ENCODE measurements around the gene HSPBP1.

HSPBP1 gene

GRCh38 chr19:55255618-55256423 lies 24.1 kb downstream of the HSPBP1 start:
- DNase-seq (ENCODE audit: low read depth): no peak

- no peak for DNase-seq (ENCODE audit: low read depth)
These were observed 25.3 kb downstream of the HSPBP1 start for GRCh38 chr19:55254625-55254977.

- no peak for DNase-seq (ENCODE audit: low read depth)
These were observed 25.9 kb downstream of the HSPBP1 start for GRCh38 chr19:55253842-55254624.

GRCh38 chr19:55252760-55253663 lies 26.9 kb downstream of the HSPBP1 start:
- DNase-seq (ENCODE audit: low read depth): no peak

DNA sequence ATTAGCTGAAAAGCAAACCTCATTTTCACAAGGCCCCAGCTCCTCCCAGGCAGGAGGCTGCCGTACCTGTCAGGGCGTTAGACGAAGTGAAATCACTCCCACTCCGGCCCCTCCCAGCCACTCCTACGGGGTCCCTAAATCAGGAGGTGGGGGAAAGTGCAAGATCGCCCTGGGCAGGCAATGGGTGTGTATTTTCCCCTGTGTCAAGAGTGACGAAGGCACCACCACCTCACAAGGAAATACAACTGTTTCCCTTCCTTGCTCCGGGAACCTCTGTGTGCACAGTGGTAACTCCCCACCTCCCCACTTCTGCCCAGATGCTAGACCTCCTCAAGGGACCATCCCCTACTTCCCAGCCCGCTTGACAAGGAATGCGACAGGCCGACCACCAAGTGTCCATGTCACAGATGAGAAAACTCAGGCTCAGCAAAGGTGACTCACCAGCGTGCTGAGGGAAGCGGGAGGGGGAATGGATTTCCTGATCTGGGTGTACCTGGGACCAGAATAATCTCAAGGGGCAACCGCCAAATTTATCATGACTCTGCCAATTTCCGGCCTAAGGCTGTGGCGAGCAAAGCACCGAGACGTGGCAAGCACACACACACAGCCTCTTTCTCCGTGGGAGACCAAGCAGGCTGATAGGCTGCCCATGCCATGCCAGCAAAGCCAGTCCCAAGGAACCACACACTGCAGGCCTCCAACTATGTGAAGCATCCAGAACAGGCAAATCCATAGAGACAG lies 28.4 kb downstream of the HSPBP1 start:
- DNase-seq (ENCODE audit: low read depth): no peak

- DNase-seq (ENCODE audit: low read depth): no peak
These were observed 29.5 kb downstream of the HSPBP1 start for GRCh38 chr19:55250262-55251036.

GRCh38 chr19:55249841-55250240 lies 30.1 kb downstream of the HSPBP1 start:
- DNase-seq (ENCODE audit: low read depth): no peak

DNA sequence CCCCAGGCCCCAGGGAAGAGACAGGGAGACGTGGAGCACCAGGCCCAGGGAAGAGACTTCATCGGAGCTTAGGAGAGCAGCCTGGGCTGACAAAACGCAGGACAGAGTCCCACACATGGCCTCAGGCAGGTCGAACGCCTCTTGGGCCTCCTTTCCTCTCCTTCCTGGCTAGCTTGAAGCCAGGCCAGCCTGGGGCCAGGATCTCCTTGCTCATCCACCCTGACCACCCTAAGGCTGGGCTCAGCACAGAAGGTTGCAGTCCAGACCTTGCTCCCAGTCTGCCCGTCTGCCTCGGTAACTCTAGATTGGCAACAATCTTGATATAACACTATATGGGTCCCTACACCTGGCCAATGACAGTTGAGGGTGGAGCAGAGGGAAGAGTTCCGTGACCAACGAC lies 31.2 kb downstream of the HSPBP1 start:
- DNase-seq (ENCODE audit: low read depth): no peak

- DNase-seq (ENCODE audit: low read depth): no peak
These were observed 31.7 kb downstream of the HSPBP1 start for GRCh38 chr19:55248166-55248675.

- no peak for DNase-seq (ENCODE audit: low read depth)
These were observed 32.2 kb downstream of the HSPBP1 start for GRCh38 chr19:55247621-55248099.

DNA sequence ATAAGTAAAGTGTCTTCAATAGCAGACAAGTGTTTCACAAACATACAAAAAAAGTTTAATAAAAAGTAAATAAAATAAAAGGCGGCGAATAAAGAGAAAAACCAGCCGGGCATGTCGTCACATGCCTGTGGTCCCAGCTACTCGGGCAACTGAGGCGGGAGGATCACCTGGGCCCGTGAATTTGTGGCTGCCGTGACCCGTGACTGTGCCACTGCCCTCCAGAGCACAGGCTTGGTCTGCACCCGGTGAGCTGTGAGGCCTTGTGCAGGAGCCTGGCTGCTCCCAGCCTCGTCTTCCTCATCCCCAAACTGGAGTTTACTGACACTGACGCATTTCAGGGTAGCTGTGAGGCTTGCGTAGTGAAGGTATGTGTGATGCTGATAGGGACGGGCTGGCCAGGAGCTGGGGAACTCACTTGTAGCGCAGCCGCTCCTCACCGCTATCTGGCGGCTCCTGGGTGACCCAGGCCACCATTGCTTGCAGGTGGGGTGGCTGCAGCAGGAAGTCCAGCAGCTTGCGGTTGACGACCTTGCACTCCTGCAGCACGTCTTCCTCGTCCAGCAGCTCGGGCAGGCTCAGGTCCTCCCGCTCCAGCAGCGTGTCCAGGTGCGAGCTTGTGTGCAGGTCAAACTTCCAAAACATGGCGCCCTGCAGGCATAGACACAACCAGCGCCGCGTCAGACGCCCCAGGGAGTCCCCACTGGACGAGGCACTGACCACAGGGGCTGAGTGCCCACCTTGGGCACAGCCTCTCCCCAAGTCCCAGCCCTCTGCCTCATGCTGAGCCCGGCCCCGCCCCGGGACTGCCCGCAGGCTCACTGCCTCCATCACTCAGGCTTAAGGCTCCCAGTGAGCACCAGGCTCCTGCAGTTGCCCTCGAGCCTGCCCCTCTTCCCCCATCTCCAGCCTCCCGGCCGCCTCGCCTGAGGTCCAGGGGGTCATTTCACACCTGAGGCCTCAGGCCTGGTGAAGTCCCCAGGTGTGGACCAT lies 33.2 kb downstream of the HSPBP1 start:
- DNase-seq (ENCODE audit: low read depth): no peak

DNA sequence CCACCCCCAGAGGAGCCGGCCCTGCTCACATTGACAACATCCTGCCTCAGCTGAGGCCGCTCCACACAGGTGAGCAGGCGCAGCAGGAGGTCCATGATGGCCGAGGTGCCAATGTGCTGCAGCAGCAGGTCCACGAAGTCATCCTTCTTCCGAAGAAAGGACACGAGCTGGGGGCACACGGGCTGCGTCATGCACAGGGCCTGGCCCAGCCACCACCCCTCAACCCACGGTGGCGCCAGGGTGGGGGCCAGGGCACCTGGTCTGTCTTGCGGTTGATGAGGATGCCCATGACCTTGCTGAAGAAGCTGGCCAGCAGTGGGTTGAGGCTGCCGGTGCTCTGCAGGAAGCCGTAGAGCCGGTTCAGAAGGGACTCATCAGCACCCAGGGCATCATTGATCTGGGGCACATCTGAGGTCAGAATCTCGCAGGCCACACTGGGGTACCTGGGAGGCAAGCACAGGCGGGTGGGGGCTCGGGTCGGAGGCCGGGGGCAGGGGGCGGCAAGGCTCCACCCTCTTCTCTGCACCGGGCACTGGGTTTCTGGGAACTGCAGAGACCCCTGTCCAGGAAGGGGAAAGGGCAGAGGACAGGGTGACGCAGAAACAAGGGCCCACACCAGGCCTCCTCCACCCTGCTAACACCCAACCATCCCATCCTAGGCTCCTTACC lies 34.5 kb downstream of the HSPBP1 start:
- DNase-seq (ENCODE audit: low read depth): no peak

DNA sequence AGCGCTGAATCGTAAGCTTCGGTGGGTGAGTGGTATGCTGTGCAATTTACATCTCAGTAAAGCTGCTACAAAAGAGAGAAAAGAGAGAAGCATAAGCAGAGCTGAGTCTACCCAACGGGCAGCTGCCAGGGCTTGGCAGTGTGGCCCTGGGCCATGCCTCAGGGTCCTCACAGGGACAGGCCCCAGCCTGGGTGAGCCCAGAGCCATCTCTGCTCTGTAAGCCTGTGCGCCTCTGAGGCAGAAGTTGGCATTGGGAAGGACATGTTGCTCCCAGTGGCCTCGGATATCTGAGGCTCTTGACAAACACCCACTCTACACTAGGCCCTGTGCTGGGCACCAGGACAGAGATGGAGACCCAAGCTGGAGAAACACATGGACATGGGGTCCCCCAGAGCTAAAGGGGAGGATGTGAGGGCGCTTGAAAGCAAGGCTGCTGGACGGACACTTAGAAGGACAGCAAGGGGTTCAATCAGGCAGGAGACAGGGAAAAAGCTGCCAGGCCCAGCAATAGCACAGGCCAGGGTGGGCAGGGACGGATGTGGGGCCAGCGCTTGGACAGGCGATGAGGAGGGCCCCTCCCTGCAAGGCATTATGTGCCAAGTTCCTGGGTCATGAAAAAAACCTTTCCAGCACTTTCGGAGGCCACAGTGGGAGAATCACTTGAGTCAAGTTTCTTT lies 35.8 kb downstream of the HSPBP1 start:
- no peak for DNase-seq (ENCODE audit: low read depth)

DNA sequence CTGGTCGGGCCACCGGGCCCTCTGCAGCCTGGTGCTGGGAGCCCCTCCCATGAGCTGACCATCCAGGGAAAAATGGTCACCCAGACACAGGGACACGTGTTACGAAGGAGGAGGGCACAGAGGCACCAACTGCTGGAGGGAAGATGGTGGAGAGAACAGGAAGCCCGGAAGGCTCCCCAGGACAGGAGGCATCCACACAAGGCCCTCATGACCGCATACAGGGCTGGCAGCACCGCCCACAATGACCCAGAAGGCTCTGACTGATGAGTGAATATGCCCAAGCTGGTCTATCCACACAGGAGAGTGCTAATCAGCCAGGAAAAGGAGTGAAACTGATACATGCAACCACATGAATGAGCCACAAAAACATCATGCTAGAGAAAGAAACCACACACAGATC lies 37.4 kb downstream of the HSPBP1 start:
- DNase-seq (ENCODE audit: low read depth): no peak

- no peak for DNase-seq (ENCODE audit: low read depth)
These were observed 37.9 kb downstream of the HSPBP1 start for GRCh38 chr19:55241935-55242464.

- no peak for DNase-seq (ENCODE audit: low read depth)
These were observed 38.6 kb downstream of the HSPBP1 start for GRCh38 chr19:55241143-55241934.

DNA sequence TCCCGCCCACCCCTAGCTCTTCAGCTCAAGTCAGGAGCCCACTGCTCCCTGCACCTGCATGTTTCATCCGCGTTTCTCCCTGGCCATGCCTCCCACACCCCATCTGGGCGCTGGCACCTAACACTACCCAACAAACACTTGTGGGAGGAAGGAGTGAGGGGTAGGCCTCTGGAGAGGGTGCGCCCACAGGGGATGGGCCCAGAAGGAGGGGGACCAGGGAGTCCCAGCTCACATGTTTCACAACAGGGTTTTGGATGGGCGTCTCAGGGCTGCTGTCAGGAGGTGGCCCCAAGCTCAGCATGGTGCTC lies 39.2 kb downstream of the HSPBP1 start:
- DNase-seq (ENCODE audit: low read depth): no peak

Data from GM04503 (cell line).